NB4 (cell line): ENCODE results near the gene NDUFB2.

ENCODE experiments used
- POLR2A ChIP-seq: IDR thresholded peaks from 2 replicates; pipeline ENCODE4 v1.6.1; 2011; ENCODE audit warnings: mild to moderate bottlenecking; ENCODE audit not compliant: insufficient read length; ENCODE audit errors: extremely low read depth
- TF ChIP-seq, protein P1 (sequence below): IDR thresholded peaks from one replicate; pipeline ENCODE4 v1.5.1; 2012; ENCODE audit warnings: low read depth, low read length

DNA sequence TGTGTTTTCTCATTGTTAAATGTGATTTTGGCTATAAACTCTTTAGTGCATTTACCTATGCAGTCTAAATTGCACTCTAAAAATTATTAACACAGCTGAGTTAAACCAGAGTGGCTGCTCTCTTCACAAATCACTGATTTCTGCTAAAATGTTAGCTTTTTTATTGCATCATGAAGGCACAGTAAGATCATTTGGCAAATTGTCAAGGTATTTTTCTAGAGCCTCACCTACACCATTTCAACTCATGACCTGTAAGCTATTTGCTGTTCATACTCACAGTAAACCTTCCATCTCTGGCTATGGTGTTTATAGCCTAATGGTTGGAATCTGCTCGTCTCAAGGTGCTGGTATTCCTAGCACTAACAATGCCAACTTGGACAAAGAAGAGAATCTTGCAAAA, 25.7 kb downstream of the NDUFB2 start:
- TF ChIP-seq, protein P1, sequence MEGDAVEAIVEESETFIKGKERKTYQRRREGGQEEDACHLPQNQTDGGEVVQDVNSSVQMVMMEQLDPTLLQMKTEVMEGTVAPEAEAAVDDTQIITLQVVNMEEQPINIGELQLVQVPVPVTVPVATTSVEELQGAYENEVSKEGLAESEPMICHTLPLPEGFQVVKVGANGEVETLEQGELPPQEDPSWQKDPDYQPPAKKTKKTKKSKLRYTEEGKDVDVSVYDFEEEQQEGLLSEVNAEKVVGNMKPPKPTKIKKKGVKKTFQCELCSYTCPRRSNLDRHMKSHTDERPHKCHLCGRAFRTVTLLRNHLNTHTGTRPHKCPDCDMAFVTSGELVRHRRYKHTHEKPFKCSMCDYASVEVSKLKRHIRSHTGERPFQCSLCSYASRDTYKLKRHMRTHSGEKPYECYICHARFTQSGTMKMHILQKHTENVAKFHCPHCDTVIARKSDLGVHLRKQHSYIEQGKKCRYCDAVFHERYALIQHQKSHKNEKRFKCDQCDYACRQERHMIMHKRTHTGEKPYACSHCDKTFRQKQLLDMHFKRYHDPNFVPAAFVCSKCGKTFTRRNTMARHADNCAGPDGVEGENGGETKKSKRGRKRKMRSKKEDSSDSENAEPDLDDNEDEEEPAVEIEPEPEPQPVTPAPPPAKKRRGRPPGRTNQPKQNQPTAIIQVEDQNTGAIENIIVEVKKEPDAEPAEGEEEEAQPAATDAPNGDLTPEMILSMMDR = no peak
- no peak for TF ChIP-seq POLR2A
